ENCODE measurements around the gene ARHGAP25.
A peak's percentile ranks its signal among the peaks of the same experiment; 100 is the strongest.

Gene ARHGAP25

GRCh38 chr2:68715353-68716041 lies 19.1 kb upstream of the ARHGAP25 start:
- no peak overlapping the region for H3K4me3 ChIP-seq (ENCODE audit: low read depth, low read length)
- peak; percentile 26 for DNase-seq (ENCODE audit: low read depth)
- in situ Hi-C loops (cut with HindIII; ENCODE audit: low sequenced_read_pairs), result loop anchor here (25.0 kb wide), 1 partner anchor 228 kb away; no protein-coding TSS in a partner anchor
- TF ChIP-seq CTCF (IDR thresholded peaks at IDR 0.05; ENCODE audit: low read depth, low read length, missing control alignments), result peak; percentile 82

- TF ChIP-seq CTCF (IDR thresholded peaks at IDR 0.05; ENCODE audit: low read depth, low read length, missing control alignments), result no peak
- no peak for DNase-seq (ENCODE audit: low read depth)
- no peak overlapping the region for H3K4me3 ChIP-seq (ENCODE audit: low read depth, low read length)
- in situ Hi-C loops (cut with HindIII; ENCODE audit: low sequenced_read_pairs), result loop anchor here (25.0 kb wide), 1 partner anchor 229 kb away; no protein-coding TSS in a partner anchor
Observed at GRCh38 chr2:68716604-68717304, 17.9 kb upstream of the ARHGAP25 start.

GRCh38 chr2:68717305-68717661 lies 17.3 kb upstream of the ARHGAP25 start:
- in situ Hi-C loops (cut with HindIII; ENCODE audit: low sequenced_read_pairs), result loop anchor here (25.0 kb wide), 1 partner anchor 230 kb away; no protein-coding TSS in a partner anchor
- no peak for TF ChIP-seq CTCF (IDR thresholded peaks at IDR 0.05; ENCODE audit: low read depth, low read length, missing control alignments)
- no peak overlapping the region for H3K4me3 ChIP-seq (ENCODE audit: low read depth, low read length)
- no peak for DNase-seq (ENCODE audit: low read depth)

DNA sequence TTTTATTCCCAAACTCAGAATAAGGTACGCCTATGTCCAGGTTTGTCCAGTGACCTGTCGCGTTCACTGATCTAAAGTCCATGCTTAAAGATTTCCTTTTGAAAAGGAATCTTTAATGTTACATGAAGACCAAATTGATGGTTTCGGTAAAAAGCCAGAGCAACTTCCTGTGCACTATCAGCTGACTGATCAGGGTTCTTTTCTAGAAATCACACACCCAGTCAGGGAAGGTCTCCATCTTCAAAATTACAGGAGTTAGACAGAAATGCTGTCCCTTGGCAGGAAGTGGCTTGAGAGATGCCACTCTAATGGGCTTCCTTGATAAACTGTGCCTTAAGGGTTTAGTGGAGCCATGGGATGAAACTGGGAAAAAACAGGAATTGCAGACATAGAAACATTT lies 14.7 kb upstream of the ARHGAP25 start:
- no peak for DNase-seq (ENCODE audit: low read depth)
- no peak for TF ChIP-seq CTCF (IDR thresholded peaks at IDR 0.05; ENCODE audit: low read depth, low read length, missing control alignments)
- in situ Hi-C loops (cut with HindIII; ENCODE audit: low sequenced_read_pairs), result loop anchor here (25.0 kb wide), 1 partner anchor 233 kb away; no protein-coding TSS in a partner anchor

DNA sequence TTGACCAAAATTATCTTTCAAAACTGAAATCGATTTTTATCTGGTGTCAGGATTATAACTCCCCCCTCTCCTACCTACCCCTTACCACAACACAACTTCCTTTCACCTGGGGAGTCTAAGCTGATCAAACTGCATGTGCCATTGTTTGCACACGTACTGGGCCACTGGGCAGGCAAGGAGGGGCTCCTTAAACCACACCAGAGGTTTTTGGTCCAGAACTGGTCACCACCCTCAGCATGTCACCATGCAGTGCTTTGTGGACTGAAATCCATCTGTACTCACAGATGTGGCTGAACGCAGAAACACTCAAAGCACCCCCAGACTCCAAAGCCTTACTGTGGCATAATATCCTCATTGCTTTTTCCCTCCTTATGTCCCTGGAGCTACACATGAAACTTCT lies 13.9 kb upstream of the ARHGAP25 start:
- H3K4me3 ChIP-seq (ENCODE audit: low read depth, low read length), result no peak overlapping the region
- in situ Hi-C loops (cut with HindIII; ENCODE audit: low sequenced_read_pairs), result loop anchor here (25.0 kb wide), 1 partner anchor 233 kb away; no protein-coding TSS in a partner anchor

More for the DNA sequence above, 14.7 kb upstream of the ARHGAP25 start:
- no peak overlapping the region for H3K4me3 ChIP-seq (ENCODE audit: low read depth, low read length)

More for the DNA sequence above, 13.9 kb upstream of the ARHGAP25 start:
- DNase-seq (ENCODE audit: low read depth), result no peak
- TF ChIP-seq CTCF (IDR thresholded peaks at IDR 0.05; ENCODE audit: low read depth, low read length, missing control alignments), result no peak

Measured in astrocyte of the cerebellum (primary cell).